Suprapubic skin (tissue), 4 donors: Measurements from ENCODE around the gene TRIM29. TPM values are rescaled to one million over a fixed set of nuclear protein-coding genes. Genes with fewer than 3 reads are reported as not detected.

ENCODE experiments used
- DNase-seq, 2 donors: peaks; one replicate each; pipeline ENCODE4 v3.0.0-alpha.2; 2019; ENCODE audit warnings: low spot score in 2 of 2
- H3K27ac ChIP-seq: fragments of 200-600 bp; sonication (generic); one replicate; pipeline ENCODE4 v1.5.1; 2019
- H3K27me3 ChIP-seq: fragments of 200-600 bp; sonication (generic); one replicate; pipeline ENCODE4 v1.5.1; 2019
- H3K36me3 ChIP-seq: fragments of 200-600 bp; sonication (generic); one replicate; pipeline ENCODE4 v1.5.1; 2019
- H3K4me1 ChIP-seq: fragments of 200-600 bp; sonication (generic); one replicate; pipeline ENCODE4 v1.5.1; 2019
- H3K4me3 ChIP-seq: fragments of 200-600 bp; sonication (generic); one replicate; pipeline ENCODE4 v1.5.1; 2019; ENCODE audit warnings: mild to moderate bottlenecking
- H3K9me3 ChIP-seq: fragments of 200-600 bp; sonication (generic); one replicate; pipeline ENCODE4 v1.5.1; 2019
- EP300 ChIP-seq: sonication (generic); formaldehyde crosslinking; IDR thresholded peaks from one replicate; pipeline ENCODE4 v1.6.1; 2017; ENCODE audit warnings: antibody characterized with exemption
- POLR2A ChIP-seq, 2 donors: fragments of 450-650 bp; IDR thresholded peaks; one replicate each; pipeline ENCODE4 v1.6.1; 2017; ENCODE audit warnings: antibody characterized with exemption in 2 of 2, mild to moderate bottlenecking in 2 of 2, moderate library complexity in 2 of 2
- POLR2AphosphoS5 ChIP-seq, 3 donors: sonication (generic); formaldehyde crosslinking; IDR thresholded peaks; one replicate each; pipeline ENCODE4 v1.6.1; 2017; ENCODE audit warnings: antibody characterized with exemption in 3 of 3
- WGBS: methylation state at CpG from one replicate; pipeline ENCODE4 v1.1.5; 2018; 5-methylcytosine and 5-hydroxymethylcytosine counted together
- total RNA-seq, 4 donors: library from RNA; depleted of rRNA; stranded (reverse); fragments of >200 nt; gene quantifications; one replicate each; pipeline ENCODE4 v1.1.0, GENCODE V29; 2016
- TF ChIP-seq, protein P1 (sequence below), 2 donors: fragments of 200-600 bp in 1 of 2; fragments of 450-650 bp in 1 of 2; sonication (generic) in 1 of 2; IDR thresholded peaks; one replicate each; pipeline ENCODE4 v1.5.1; 2016 to 2019; ENCODE audit warnings: antibody characterized with exemption in 2 of 2, mild to moderate bottlenecking in 1 of 2, moderate library complexity in 1 of 2

TRIM29 gene
- total RNA-seq, 4 donors from 2014 or later = 1,248 to 1,527 (median 1,455) TPM

DNA sequence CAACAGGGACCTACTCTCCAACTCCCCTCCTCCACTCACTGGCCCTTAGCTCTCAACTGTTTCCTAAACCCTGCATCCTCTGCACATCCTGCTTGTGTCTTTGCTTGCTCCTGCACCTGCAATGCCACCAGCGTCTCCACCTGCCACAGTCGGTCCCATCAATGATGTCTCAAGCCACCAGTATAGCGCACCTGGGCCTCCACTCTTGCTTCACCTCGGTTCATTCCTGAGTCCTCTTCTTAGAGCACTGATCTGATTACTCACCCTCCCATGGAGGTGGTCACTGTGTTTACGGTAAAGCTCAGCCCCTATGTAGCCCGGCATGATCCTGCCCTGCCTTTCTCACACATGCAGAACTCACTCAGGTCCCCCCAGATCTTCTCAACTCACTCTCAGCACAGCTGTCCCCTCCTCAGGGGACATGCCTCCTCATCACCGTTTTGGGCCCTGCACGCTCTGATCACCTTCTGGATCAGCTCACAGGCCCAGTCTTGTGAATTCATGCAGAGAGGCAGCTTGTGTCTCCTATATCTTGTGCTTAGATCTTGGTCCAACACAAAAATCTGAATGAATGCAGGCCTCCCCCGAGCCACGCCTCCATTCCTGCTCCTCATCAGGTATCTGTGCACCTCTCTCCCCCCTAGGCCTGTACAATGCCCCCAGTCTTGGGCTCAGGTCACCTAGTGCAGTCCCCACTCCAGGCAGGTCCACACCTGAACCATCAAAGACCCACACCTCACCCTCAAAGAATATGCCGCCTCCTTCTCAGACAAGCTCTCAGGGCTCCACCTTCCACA, 31.4 kb downstream of the TRIM29 start:
- peaks cover 3% of the 10 kb centered on the region for H3K36me3 ChIP-seq
- H3K9me3 ChIP-seq = no peaks in the 10 kb centered on the region
- no peak for DNase-seq
- TF ChIP-seq, protein P1, sequence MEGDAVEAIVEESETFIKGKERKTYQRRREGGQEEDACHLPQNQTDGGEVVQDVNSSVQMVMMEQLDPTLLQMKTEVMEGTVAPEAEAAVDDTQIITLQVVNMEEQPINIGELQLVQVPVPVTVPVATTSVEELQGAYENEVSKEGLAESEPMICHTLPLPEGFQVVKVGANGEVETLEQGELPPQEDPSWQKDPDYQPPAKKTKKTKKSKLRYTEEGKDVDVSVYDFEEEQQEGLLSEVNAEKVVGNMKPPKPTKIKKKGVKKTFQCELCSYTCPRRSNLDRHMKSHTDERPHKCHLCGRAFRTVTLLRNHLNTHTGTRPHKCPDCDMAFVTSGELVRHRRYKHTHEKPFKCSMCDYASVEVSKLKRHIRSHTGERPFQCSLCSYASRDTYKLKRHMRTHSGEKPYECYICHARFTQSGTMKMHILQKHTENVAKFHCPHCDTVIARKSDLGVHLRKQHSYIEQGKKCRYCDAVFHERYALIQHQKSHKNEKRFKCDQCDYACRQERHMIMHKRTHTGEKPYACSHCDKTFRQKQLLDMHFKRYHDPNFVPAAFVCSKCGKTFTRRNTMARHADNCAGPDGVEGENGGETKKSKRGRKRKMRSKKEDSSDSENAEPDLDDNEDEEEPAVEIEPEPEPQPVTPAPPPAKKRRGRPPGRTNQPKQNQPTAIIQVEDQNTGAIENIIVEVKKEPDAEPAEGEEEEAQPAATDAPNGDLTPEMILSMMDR (IDR thresholded peaks at IDR 0.05) = no peak
- no peak for TF ChIP-seq POLR2AphosphoS5 (IDR thresholded peaks at IDR 0.05)
- TF ChIP-seq EP300 = no peak
- no peak for TF ChIP-seq POLR2A (IDR thresholded peaks at IDR 0.05)
- H3K4me1 ChIP-seq = peaks cover 8% of the 10 kb centered on the region
- H3K4me3 ChIP-seq = no peak overlapping the region
- 78% methylated on average over 11 of the region's 11 CpGs for WGBS
- H3K27me3 ChIP-seq = peaks cover 13% of the 10 kb centered on the region
- no peak overlapping the region for H3K27ac ChIP-seq

GRCh38 chr11:120105576-120105975, 32.3 kb downstream of the TRIM29 start:
- peaks cover 13% of the 10 kb centered on the region for H3K27me3 ChIP-seq
- peaks cover 8% of the 10 kb centered on the region for H3K4me1 ChIP-seq
- TF ChIP-seq POLR2AphosphoS5 (IDR thresholded peaks at IDR 0.05) (no peak), POLR2A (IDR thresholded peaks at IDR 0.05) (no peak), EP300 (no peak)
- TF ChIP-seq, protein P1 (IDR thresholded peaks at IDR 0.05) = no peak
- H3K4me3 ChIP-seq = no peak overlapping the region
- H3K9me3 ChIP-seq = no peaks in the 10 kb centered on the region
- 73% methylated on average over 4 of the region's 6 CpGs for WGBS
- DNase-seq = no peak
- no peak overlapping the region for H3K27ac ChIP-seq
- H3K36me3 ChIP-seq = no peaks in the 10 kb centered on the region

DNA sequence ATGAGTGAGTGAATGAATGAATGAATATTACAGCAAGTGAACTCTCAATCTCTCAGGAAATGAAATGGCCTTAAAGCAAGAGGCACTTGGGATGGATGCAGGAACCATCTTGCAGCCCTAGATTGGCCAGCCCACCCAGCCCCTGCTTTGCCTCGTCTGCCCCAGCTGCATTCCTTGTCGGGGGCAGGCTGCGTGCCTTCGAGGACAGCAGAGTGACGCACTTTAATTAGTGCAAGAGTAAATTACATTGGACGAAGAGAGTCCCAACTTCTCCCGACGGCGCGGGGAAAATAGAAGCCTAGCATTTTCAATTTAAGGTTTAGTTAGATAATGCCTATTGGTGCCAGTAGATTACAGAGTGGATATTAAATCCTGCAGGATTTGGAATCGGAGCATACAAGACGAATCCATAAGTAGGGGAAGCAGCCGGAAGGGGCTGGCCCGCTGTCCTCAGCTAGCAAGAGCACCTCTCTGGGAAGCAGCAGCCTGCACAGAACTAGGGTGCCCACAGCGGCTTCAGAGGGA, 33.8 kb downstream of the TRIM29 start:
- no peak overlapping the region for H3K4me3 ChIP-seq
- H3K27ac ChIP-seq = no peak overlapping the region
- WGBS = 89% methylated on average over 15 of the region's 15 CpGs
- H3K4me1 ChIP-seq = peaks cover 8% of the 10 kb centered on the region
- no peaks in the 10 kb centered on the region for H3K36me3 ChIP-seq
- no peaks in the 10 kb centered on the region for H3K9me3 ChIP-seq
- no peak for DNase-seq
- H3K27me3 ChIP-seq = peaks cover 13% of the 10 kb centered on the region
- TF ChIP-seq POLR2A (IDR thresholded peaks at IDR 0.05) (no peak), EP300 (no peak), POLR2AphosphoS5 (IDR thresholded peaks at IDR 0.05) (no peak)
- TF ChIP-seq, protein P1 (IDR thresholded peaks at IDR 0.05) = no peak

GRCh38 chr11:120102864-120103122, 35.1 kb downstream of the TRIM29 start:
- Histone ChIP-seq H3K27ac (no peak overlapping the region), H3K36me3 (no peaks in the 10 kb centered on the region), H3K4me3 (no peak overlapping the region), H3K27me3 (peaks cover 19% of the 10 kb centered on the region), H3K9me3 (no peaks in the 10 kb centered on the region), H3K4me1 (peaks cover under 1% of the 10 kb centered on the region)
- 100% methylated on average over 3 of the region's 3 CpGs for WGBS
- no peak for DNase-seq
- TF ChIP-seq EP300 (no peak), POLR2AphosphoS5 (IDR thresholded peaks at IDR 0.05) (no peak), POLR2A (IDR thresholded peaks at IDR 0.05) (no peak)
- TF ChIP-seq, protein P1 (IDR thresholded peaks at IDR 0.05) = no peak

GRCh38 chr11:120102050-120102863, 35.7 kb downstream of the TRIM29 start:
- no peaks in the 10 kb centered on the region for H3K36me3 ChIP-seq
- no peaks in the 10 kb centered on the region for H3K4me1 ChIP-seq
- DNase-seq = no peak
- no peaks in the 10 kb centered on the region for H3K9me3 ChIP-seq
- H3K27me3 ChIP-seq = peaks cover 19% of the 10 kb centered on the region
- H3K27ac ChIP-seq = no peak overlapping the region
- WGBS = 91% methylated on average over 6 of the region's 8 CpGs
- no peak overlapping the region for H3K4me3 ChIP-seq
- TF ChIP-seq POLR2A (IDR thresholded peaks at IDR 0.05) (no peak), EP300 (no peak), POLR2AphosphoS5 (IDR thresholded peaks at IDR 0.05) (no peak)
- TF ChIP-seq, protein P1 (IDR thresholded peaks at IDR 0.05) = no peak
